ENCODE measurements around the gene WDR46. TPM values are rescaled to one million over a fixed set of nuclear protein-coding genes. Genes with fewer than 3 reads are reported as not detected.

WDR46 gene
- total and polyA plus RNA-seq, 10 of the 15 experiments (the other 5 are each of a cell fraction or from before 2014, with no cell fraction given) = 10.1 to 147 (median 86.0) TPM

GRCh38 chr6:33288921-33289783 lies at the start of gene WDR46, which contains the start of gene PFDN6 (continued):
- TF ChIP-seq ZNF687 (IDR thresholded peaks at IDR 0.05) (no peak; the same call in 1 of the 2 replicates), TAF1 (IDR thresholded peaks at IDR 0.05; ENCODE audit: borderline replicate concordance, low read depth, low read length) (0 out of 2 replicates have a peak, but pooled peaks have one; percentile 40), KDM1A (IDR thresholded peaks at IDR 0.05; ENCODE audit: borderline replicate concordance) (no peak), EED (IDR thresholded peaks at IDR 0.05; ENCODE audit: low read depth) (no peak), ELK1 (IDR thresholded peaks at IDR 0.05; ENCODE audit: low read depth, low read length) (peak; percentile 60; the same call in 1 of the 2 replicates), SUZ12 (IDR thresholded peaks at IDR 0.05; ENCODE audit: unreplicated experiment) (no peak), CREM (IDR thresholded peaks at IDR 0.05; ENCODE audit: low read depth) (peak; percentile 69; the same call in 1 of the 2 replicates), MTA2 (IDR thresholded peaks at IDR 0.05; ENCODE audit: low read depth) (peak; percentile 92), NR2C1 (IDR thresholded peaks at IDR 0.05) (peak; percentile 99), HDAC2 (IDR thresholded peaks at IDR 0.05) (no peak), YY1 (IDR thresholded peaks at IDR 0.05; ENCODE audit: low read depth, low read length) (peak; percentile 99), BHLHE40 (IDR thresholded peaks at IDR 0.05; ENCODE audit: borderline replicate concordance in 1 of 2, low read depth in 2 of 2, low read length in 1 of 2) (peak; percentile 76 to 86), LARP7 (IDR thresholded peaks at IDR 0.05) (0 out of 2 replicates have a peak, but pooled peaks have one; percentile 12), RFX5 (IDR thresholded peaks at IDR 0.05; ENCODE audit: low read depth, low read length) (no peak), NFYB (IDR thresholded peaks at IDR 0.05; ENCODE audit: insufficient read depth, low read depth, low read length) (peak; percentile 89), RELA (IDR thresholded peaks at IDR 0.05; ENCODE audit: borderline replicate concordance, partially characterized antibody) (peak; percentile 45), SP1 (IDR thresholded peaks at IDR 0.05; ENCODE audit: low read depth, low read length) (no peak), CUX1 (IDR thresholded peaks at IDR 0.05; ENCODE audit: insufficient replicate concordance, low read depth, low read length) (no peak), ZNF217 (IDR thresholded peaks at IDR 0.05) (no peak)

All from GM12878 (cell line).